HG02884 (cell line): ENCODE data around the gene ICAM2.
"Not testable (repeated sequence)": the region's sequence is repeated elsewhere in the genome, so short reads cannot be mapped to it uniquely, and the experiment has no call there.

Experiments
- ATAC-seq: cut with Tn5 transposase; IDR thresholded peaks from one replicate; pipeline ENCODE4 v1.9.1; 2021; ENCODE audit warnings: mild to moderate bottlenecking, moderate library complexity; ENCODE audit not compliant: unreplicated experiment

ICAM2 gene

DNA sequence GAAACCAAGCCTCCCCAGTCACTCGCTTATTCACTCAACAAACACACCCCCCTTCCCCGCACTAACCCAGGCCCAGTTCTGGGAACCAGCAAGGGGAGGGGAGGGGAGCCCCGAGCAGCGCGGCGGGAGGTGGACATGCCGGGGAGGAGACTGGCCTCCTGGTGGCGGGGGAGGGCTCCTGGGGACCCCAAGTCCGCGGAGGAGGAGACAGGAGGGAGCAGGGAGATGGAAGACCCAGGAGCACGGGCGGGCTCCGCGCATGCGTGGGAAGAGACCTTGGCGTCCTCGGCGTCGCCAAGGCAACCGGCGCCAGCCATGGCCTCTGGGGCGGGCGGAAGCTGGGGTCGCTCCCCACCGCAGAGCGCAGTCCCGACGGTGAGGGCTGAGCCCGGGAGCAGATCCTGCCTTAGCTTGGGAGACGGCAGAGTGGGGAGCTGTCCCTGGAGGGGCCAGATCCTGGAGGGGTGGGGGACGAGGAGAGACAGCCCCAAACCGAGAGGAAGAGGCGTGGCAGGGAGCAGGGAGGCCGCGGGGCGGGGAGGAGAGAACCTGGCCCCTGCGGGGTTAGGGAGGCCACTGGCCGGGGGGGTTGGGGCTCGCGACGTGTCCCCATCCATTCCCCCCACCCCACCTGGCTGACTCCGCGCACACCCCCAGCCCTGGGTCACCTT, 22.2 kb downstream of the ICAM2 start, which contains the start of gene PRR29:
Gene PRR29, plus strand, starts transcription at position 302 of the 671 bp plus-strand sequence. Its CDS starts 14 bp downstream, at position 316.
- ATAC-seq: no peak

DNA sequence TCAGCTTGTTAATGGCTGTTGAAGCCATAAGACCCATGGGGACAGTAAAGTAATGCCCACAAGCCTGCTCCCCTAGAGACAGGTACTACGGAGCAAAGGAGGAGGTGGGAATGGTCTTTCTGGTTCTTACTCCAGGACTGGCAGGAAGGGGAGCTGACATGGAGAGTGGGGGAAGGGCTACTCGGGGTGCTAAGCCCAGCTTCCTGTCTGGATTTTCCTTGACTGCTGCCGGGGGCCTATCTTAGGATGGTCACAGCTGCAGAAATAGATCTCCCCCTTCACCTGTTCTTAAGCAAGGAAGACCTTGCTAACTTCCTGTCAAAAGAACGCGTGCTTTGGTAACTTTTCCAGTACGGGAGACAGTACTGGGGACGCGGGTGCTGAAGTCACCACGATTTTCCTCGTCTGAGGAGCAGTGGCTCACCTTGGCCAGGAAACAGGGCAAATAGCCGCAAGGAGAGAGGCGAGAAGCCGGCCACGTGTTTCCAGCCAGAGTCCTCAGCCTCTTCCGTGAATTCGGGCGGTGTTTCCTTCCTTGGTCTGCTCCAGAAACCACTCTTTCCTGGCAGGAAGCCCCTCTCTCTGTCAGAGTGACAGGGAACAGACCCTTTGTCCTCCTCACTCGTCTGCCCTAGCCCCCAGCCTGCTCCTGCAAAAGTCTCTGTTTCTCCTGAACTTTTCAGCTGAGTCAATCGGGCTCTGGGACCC, 22.9 kb downstream of the ICAM2 start:
- ATAC-seq: no peak

DNA sequence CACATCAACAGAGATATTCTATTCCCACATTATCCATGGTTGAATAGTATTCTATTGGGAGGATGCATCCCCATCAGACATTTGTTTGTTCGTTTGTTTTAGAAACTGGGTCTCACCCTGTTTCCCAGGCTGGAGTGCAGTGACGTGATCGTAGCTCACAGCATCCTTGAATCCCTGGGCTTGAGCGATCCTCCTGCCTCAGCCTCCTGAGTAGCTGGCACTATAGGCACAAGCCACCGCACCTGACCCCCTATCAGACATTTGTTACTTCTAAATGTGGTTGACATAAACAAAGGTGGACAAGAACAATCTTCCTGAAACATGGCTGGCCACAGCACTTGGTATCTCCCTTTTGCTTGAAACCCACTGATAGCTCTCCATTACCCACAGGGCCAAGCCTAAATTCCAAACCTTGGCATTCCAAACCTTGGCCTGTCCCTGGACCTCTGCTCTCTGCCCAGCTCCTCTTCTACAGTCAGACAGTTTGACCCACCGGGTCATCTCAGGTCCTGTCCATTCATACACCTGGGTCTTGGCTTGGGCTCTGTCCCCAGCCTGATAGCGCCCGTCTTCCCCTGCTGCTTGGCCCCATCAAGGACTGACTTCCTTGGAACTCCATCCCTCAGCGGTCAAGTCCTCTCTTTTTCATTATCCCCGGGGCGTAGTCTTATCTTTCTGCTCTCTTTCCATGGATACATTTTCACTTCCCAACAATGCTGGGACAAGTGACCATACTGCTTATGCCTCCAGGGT, 23.8 kb downstream of the ICAM2 start:
- no peak for ATAC-seq

DNA sequence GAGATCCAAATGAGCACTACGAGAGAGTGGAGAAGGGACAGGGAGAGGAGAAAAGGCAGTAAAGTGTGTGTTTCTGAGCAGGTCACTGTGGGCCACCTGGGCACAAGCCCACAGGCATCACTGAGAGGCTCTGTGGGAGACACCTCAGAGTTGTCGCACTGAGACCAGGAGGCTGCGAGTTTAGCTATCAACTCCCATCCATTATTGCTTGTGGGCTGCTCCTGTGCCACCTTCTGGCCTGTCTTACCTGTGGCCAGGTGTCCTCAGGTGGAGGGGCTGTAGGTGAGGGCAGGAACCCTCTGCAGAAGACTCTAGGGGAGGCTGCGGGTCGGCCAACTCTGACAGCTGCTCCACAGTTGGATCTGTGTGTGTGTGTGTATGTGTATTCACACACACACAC, 24.8 kb downstream of the ICAM2 start:
- no peak for ATAC-seq

DNA sequence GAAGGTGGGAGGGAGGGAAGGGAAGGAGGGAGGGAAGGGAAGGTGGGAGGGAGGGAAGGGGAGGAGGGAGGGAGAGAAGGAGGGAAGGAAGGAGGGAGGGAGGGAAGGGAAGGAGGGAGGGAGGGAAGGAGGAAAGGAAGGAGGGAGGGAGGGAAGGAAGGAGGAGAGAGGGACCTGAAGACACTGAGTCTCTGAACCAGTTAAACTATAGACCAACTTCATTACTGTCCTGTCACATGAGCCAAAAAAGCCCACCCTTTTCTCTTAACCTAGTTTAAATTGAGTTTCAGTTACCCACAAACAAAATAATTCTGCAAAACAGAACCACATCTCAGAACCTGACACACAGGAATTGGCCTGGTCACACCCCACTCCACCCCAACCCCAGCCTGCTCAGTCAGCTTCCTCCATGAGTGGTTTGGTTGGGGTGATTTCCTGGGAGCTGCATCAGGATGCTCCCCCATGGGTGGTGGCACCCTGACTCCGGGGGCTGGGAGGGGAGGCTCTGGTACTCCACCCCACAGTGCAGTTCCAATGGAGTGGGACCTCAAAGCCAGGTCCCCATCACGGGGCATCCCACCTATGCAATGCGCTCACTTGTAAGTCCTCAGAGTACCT, 27.0 kb downstream of the ICAM2 start:
- no peak for ATAC-seq

DNA sequence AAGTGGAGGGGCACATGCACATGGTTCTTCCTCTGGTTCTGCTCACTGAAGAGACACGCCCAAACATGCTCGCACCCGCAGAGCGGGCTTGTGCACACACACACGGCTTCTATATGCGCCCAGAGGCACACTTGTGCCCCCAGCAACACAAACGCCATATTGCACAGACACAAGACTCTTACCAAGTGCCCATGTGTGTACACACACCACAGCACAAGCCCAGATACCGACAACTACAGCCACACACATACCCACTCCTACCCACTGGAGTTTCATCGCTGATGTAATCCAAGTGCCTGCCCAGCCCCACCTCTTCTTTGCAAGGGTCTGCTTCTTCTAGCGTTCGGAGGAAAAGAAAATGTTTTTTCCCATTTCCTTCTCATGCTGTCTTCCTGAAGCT, 28.8 kb downstream of the ICAM2 start:
- no peak for ATAC-seq

DNA sequence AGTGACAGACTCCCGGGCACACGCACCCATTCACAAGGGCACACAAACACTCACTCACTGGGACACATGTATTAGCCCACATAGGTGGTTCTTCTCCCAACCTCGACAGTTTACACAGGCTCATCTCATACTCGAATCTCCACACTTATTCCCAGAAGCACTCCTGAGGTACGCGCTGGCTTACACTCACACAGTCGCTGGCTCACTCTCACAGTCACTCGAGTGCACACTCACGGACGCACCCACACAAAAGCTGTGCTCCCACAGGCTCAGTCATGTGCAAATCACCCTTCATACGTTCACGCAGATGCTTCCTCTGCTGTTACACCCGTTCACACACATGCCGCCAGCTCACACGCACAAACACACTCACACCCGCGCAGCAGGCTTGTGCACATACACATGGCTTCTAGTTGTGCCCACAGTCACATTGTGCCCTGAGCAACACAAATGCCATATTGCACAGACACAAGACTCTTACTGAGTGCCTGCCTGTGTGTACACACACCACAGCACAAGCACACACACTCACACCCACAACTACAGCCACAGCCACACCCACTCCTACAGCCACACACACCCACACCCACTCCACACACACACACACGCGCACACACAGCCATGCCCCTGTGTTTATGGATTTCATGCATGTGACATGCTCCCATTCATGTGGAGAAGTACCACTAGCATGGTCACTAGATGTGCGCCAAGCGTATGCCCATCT, 30.6 kb downstream of the ICAM2 start:
- ATAC-seq: no peak

DNA sequence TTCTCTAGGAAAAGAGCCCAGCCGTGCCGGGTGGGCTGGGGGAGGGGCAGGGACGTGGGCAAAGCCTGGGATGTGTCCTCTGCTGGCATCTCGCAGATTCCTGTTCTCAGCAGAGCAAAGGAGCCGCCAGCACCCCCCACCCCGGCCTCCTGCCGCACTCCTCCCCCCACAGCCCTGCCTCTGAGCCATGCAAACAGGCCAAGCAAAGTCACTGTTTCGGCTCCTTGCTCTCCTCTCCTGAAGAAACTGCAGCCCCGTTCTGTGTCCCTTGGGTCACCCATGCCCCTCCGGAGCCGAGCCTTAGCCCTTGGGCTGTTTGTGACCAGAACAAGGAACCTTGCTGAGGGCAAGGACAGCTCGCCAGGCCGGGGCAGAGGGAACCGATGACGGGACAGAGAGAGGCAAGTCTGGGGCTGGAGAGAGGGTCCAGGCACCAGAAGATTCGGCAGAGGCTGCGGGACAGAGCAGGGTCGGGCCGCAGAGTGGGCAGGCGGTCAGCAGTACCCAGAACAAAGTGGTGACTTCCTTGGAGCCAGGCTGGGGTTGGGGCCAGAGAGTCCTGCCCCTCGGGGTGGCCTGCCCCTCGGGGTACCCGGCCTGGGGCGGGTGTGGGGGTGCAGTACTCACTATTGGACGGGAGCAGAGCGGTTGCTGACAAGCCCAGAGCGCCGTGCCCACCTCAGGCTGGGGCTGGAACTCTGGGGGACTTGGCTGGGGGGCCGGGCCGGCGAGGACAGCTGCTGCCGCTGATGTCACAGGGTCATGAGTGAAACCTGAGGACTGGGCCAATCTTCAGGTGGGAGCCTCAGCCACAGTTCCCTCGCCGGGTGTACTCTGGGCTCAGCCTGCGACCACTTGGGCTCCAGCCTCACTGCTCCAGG, 31.5 kb downstream of the ICAM2 start:
- no peak for ATAC-seq

DNA sequence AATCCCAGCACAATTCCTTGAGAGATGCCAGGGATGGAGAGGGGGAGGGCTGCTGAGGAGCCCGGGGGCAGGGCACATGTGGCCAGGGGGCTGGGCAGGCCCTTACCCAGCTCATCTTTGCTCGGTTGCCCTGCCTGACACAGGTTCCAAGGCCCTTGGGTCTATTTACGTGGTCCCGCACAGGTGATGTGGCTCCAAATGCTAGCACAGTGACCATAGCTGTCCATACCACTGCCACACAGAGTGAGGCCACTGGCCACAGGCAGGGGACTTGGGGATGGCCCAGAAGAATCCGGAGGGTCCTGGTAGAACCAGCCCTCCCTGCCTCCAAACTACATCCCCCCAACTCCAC, 32.3 kb downstream of the ICAM2 start:
- ATAC-seq: no peak

DNA sequence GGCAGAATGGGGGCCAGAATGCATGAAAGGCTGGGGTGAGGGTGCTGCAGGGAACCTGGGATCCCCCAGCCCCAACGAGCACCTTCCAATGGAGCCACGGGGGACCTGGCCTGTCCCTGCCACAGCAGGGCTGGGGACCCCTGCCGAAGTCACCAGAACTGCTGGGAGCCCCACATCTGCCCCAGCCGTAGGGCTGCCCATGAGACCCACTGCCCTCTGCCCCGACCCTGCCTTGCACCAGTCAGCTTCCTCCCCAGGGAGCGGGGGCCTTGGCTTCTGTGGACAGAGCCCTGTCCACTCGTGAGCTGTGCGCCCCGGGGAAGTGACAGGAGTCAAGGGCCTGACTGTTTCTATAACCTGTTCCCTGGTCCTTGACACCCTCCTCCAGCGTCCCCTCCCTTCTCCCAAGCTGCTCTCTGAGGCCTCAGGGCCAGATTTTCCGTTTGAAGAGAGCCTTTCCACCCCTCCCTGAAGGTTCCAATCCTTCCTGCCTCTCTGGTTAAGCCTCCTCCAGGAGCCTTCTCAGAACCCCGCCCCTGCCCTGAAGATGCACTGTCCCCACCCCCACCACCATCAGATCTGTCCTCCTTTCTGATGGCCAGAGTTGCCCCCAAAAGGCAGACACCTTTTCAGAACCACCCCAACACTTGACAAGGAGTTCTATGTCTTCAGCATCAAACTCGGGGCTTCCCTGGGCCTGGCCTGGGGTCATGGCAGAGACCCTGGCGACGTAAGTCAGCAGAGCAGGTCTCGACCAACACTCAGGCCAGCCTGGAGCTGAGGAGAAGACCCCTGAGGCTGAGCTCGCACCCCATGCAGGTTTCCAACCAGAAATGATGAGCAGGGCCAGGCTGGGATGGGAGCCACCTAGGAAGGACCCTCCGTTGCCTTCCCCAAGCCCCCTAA, 33.0 kb downstream of the ICAM2 start:
- ATAC-seq: no peak

DNA sequence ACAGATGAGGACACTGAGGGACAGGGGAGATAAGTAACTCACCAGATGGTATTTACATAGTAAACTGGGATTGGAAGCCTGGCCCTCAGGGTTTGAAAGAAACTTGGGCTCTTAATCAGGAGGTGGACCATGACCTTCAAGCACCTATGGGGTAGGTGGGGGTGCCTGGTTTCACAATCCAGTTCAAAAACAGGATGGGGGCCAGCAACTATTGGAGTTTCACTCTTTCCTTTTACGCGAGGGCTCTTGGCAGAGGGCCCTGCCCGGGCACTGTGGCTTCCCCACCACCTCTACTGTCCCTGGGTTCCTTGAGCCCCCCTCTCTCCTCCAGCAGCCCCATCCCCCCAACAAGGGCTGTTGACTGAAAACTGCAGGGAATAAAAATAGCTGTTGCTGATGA, 33.6 kb downstream of the ICAM2 start:
- ATAC-seq: no peak

DNA sequence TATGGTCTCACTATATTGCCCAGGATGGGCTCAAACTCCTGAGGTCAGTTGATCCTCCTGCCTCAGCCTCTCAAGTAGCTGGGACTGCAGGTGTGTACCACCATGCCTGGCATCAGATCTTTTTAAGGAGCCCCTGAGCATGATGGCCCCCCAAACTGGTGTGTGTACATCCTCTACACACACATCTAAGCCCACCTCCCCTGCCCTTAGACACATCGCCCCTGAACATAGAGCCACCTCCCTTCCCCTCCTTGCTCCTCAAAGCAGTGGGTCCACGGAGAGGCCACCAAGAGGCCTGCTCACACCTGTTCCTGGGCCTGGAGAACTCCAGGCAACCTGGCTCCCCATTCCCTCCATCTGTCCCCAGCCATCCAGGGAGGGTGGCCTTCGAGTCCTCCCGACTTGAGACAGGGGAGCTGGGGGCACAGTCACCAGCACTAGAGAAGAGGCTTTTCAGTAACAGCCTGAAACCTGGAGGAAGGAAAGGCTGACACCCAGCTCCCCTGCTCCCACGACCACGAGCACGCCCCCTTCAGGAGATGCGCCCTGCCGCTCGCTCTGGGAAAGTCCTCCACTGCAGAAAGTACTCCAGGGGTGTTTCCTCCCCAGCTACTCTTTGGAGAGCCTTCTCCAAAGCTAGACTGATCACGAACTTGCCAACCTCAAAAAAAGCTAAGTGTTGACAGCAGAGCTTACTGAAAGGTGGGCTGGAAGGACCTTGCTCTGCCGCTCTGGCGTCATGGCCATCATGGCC, 34.9 kb downstream of the ICAM2 start:
- ATAC-seq: no peak

DNA sequence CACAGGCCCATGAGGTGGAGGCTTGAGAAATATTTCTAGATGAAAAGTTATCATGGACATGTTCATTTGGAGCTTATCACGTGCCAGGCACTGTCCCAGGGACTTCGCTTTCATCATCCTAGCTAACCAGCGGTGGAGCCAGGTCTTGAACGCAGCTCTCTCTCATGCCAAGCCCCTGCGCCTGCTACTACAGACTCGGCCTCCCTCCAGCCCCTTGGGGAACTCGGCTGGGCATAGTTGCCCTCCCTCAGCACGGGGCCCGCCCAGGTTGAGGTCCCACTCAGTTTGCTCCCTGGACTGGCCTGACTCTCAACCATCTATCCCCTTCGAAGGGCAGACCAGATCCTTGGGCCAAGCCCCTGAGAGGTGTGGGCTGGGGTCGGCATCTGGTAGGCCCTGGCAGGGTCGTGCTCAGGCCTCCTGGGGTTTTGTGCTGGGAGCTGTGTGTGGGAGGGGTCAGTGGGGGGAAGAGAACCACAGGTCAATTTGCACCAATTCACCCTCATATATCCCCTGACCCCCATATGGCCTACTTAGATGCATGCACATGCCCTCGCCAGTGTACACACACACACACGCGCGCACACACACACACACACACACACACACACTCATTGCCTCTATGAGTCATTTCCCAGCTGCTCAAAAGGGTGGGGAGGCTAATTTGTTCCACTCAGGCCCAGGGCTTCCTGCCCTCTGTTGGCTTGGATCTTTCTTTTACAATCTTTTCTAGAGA, 35.6 kb downstream of the ICAM2 start:
- no peak for ATAC-seq

DNA sequence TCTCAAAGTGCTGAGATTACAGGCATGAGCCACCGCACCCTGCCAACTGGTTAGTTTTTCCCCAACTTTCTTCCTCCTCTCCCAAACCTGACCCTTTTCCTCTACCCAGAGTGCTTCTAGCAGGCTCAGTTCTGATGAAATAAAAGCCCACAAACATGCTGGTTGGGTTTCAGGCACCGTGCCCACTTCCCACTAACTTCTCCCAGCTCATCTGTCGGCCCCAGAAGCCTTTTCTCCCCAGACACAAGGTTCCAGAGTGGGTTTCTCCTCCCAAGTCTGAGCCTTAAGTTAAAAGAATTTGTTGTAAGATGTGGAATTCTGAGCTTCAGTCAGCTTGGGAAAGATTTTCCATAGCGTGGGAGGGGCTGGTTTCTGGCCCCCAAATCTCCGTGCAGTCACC, 36.2 kb downstream of the ICAM2 start:
- no peak for ATAC-seq

DNA sequence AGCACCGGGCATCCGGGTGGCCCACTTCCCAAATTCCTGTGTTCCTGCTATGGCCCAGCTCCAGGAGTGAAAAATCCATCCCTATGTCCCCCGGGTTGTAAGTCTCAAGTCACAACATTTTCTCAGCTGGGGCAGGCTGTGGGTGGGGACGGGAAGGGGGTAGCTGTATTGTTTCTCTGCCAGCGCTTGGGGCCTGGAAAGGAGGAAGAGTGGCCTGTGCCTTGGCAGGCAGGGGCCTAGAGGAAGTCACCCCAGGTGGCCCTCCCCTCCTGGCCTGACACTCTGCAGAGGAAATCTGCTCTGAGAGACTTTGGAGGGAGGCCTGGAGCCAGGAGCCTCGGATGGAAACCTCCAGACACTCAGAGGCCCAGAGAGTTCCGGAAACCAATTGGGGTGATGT, 37.1 kb downstream of the ICAM2 start:
- ATAC-seq: no peak

DNA sequence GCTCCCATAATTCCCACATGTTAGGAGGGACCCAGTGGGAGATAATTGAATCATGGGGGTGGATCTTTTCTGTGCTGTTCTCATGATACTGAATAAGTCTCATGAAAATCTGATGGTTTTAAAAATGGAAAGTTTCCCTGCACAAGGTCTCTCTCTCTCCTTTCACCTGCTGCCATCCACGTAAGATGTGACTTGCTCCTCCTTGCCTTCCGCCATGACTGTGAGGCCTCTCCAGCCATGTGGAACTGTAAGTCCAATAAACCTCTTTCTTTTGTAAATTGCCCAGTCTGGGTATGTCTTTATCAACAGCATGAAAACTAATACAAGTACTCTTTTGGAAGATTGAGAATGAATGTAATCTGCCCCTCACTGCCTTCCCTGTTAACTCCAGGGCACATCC, 37.8 kb downstream of the ICAM2 start:
- ATAC-seq: not testable (repeated sequence)
